GM21723 (cell line): ENCODE results near the gene ADAMTSL5.

Experiments
- ATAC-seq: cut with Tn5 transposase; IDR thresholded peaks from one replicate; pipeline ENCODE4 v1.9.1; 2021; ENCODE audit warnings: mild to moderate bottlenecking, moderate library complexity; ENCODE audit not compliant: unreplicated experiment

The ADAMTSL5 gene

DNA sequence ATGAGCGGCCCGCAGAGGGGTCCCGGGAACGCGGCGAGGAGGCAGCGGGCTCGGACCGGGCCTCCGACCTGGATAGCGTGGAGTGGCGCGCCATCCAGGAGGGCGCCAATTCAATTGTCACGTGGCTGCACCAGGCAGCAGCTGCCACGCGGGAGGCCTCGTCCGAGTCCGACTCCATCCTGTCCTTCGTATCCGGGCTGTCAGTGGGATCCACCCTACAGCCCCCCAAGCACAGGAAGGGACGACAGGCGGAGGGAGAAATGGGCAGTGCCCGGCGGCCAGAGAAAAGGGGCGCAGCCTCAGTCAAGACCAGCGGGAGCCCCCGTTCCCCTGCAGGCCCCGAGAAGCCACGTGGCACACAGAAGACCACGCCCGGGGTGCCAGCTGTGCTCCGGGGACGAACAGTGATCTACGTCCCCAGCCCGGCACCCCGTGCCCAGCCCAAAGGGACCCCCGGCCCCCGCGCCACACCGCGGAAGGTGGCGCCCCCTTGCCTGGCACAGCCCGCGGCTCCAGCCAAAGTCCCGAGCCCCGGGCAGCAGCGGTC lies 44.5 kb downstream of the ADAMTSL5 start:
- ATAC-seq: no peak

DNA sequence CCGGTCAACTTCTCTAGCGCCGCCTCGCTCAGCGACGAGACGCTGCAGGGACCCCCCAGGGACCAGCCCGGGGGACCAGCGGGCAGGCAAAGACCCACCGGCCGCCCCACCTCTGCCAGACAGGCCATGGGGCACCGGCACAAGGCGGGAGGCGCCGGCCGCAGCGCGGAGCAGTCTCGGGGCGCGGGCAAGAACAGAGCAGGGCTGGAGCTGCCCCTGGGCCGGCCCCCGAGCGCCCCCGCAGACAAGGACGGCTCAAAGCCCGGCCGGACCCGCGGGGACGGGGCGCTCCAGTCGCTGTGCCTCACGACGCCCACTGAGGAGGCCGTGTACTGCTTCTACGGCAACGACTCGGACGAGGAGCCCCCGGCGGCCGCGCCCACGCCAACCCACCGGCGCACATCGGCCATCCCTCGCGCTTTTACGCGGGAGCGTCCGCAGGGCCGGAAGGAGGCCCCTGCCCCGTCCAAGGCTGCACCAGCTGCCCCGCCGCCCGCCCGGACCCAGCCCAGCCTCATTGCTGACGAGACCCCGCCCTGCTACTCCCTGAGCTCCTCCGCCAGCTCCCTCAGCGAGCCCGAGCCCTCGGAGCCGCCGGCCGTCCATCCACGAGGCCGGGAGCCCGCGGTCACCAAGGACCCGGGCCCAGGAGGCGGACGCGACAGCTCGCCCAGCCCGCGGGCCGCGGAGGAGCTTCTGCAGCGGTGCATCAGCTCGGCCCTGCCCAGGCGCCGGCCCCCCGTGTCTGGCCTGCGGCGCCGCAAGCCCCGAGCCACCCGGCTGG lies 45.1 kb downstream of the ADAMTSL5 start:
- ATAC-seq: no peak

GRCh38 chr19:1467215-1467489 lies 45.7 kb downstream of the ADAMTSL5 start:
- no peak for ATAC-seq

GRCh38 chr19:1466461-1467214 lies 46.2 kb downstream of the ADAMTSL5 start:
- ATAC-seq: no peak

GRCh38 chr19:1466018-1466460 lies 46.8 kb downstream of the ADAMTSL5 start:
- no peak for ATAC-seq

- ATAC-seq: no peak
Measured at GRCh38 chr19:1465191-1466016, 47.4 kb downstream of the ADAMTSL5 start.

- ATAC-seq: no peak
Measured at GRCh38 chr19:1461862-1462261, 51.0 kb downstream of the ADAMTSL5 start.

DNA sequence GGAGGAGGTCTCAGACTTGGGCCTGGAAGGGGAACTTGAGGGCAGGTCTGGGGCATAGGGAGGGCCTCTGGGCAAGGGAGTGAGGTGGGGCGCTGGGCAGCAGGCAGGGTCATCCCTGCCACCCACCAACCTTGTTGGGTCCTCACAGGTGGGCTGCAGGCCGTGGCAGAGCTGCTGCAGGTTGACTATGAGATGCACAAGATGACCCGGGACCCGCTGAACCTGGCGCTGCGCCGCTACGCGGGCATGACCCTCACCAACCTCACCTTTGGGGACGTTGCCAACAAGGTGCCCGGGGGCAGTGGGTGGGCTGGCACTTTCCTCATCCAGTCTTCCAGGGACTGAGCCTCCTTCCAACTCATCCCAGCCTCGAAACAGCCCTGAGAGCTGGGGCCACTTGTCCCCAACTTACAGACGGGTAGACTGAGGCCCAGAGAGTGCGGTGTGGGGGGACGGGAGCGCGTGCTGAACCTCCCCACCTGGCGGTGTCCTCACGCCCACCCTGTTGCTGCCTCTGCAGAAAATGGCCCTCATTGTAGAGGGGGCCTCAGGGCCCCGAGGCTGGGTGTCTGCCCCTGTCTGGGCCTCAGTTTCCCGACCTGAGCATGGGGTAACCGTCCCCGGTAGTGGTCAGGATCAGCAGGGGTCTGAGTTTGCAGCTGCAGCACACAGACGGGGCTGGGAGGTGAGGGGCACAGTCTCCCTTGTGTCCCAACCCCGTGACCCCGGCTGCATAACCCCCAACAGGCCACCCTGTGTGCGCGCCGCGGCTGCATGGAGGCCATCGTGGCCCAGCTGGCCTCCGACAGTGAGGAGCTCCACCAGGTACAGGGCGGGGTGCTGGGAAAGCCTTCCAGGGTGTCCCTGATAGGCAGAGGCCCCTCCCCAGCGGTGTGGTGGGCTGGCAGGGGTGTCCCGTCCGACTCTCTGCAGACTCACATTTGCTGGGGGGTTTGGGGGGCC lies 52.5 kb downstream of the ADAMTSL5 start:
- no peak for ATAC-seq

- ATAC-seq: no peak
Measured at GRCh38 chr19:1459479-1459878, 53.3 kb downstream of the ADAMTSL5 start.

DNA sequence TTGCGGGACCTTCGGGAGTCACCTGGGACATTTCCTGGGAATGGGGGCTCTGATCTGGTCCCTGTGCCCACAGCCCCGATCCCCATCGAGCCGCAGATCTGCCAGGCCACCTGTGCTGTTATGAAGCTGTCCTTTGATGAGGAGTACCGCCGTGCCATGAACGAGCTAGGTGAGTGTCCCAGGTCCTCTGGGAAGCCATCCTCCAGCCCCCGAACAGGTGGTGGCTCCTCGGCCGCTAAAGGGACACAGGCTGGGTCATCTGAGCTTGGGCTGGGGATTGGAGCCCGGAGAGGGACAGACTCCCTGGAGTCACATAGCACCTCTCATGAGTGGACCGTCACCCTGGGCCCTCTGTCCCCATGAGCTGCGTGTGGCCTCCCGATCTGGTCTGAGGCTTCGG lies 54.9 kb downstream of the ADAMTSL5 start:
- ATAC-seq: no peak

GRCh38 chr19:1457031-1457739 lies 55.6 kb downstream of the ADAMTSL5 start:
- no peak for ATAC-seq

DNA sequence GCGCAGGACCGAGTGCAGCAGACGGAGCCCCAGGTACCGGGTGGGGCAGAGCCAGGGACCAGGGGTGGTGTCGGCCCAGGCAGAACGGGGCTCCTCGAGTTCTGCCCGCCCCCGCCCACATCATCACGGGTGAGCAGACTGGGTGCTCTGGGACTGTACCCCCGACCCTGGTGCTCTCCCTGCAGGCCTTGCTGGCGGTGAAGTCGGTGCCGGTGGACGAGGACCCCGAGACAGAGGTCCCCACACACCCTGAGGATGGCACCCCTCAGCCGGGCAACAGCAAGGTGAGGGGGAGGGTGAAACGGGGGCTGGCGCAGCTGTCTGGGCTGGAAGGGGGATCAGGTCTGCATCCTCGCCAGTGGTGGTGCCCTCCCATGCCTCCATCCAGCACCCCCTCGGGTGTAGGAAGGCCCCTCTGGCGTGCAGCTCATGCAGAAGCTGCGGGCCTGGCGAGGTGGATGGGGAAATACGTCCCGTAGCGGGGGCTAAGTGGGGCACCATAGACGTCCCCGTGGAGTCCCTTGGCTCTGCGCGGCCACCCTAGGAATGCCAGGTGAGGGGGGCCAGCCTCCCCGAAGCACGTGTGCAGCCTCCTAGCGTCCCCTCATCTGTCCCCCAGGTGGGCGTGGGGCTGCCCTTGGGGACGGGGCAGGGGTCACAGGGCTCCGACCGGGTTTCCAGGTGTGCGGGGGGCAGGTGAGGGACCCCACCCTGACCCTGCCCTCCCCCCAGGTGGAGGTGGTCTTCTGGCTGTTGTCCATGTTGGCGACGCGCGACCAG lies 56.5 kb downstream of the ADAMTSL5 start:
- ATAC-seq: no peak

GRCh38 chr19:1455336-1456120 lies 57.3 kb downstream of the ADAMTSL5 start:
- no peak for ATAC-seq
